ENCODE data around the gene NOTCH3. TPM values are rescaled to one million over a fixed set of nuclear protein-coding genes. Genes with fewer than 3 reads are reported as not detected.

The NOTCH3 gene
- total RNA-seq, 4 donors from 2014 or later, result 19.9 to 78.7 (median 49.1) TPM

DNA sequence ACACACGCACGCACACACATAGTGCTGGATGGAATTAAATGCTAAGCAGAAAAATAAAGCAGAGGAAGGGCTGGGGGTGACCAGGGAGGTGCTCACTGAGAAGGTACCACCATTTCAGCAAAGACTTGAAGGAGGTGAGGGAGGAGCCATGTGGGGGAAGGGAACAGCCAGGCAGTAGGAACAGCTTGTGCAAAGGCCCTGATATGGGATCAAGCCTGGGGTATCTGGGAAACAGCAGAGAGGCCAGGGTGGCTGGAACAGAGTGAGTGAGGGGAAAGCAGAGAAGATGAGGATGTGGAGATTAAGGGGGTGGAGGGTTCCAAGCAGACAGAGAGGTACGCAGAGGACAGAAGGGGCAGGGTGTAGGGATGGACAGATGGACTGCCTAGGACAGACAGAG is 25.2 kb downstream of the NOTCH3 start:
- TF ChIP-seq, protein P1, sequence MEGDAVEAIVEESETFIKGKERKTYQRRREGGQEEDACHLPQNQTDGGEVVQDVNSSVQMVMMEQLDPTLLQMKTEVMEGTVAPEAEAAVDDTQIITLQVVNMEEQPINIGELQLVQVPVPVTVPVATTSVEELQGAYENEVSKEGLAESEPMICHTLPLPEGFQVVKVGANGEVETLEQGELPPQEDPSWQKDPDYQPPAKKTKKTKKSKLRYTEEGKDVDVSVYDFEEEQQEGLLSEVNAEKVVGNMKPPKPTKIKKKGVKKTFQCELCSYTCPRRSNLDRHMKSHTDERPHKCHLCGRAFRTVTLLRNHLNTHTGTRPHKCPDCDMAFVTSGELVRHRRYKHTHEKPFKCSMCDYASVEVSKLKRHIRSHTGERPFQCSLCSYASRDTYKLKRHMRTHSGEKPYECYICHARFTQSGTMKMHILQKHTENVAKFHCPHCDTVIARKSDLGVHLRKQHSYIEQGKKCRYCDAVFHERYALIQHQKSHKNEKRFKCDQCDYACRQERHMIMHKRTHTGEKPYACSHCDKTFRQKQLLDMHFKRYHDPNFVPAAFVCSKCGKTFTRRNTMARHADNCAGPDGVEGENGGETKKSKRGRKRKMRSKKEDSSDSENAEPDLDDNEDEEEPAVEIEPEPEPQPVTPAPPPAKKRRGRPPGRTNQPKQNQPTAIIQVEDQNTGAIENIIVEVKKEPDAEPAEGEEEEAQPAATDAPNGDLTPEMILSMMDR (IDR thresholded peaks at IDR 0.05), result no peak
- no peak for TF ChIP-seq POLR2AphosphoS5 (IDR thresholded peaks at IDR 0.05)
- TF ChIP-seq EP300 (IDR thresholded peaks at IDR 0.05), result no peak
- no peak for TF ChIP-seq POLR2A (IDR thresholded peaks at IDR 0.05; ENCODE audit: low read depth)
- intact Hi-C loops (cut with DNase I), result loop anchor here (5.0 to 10.0 kb wide), 2 partner anchors 77 to 279 kb away; no protein-coding TSS in a partner anchor

DNA sequence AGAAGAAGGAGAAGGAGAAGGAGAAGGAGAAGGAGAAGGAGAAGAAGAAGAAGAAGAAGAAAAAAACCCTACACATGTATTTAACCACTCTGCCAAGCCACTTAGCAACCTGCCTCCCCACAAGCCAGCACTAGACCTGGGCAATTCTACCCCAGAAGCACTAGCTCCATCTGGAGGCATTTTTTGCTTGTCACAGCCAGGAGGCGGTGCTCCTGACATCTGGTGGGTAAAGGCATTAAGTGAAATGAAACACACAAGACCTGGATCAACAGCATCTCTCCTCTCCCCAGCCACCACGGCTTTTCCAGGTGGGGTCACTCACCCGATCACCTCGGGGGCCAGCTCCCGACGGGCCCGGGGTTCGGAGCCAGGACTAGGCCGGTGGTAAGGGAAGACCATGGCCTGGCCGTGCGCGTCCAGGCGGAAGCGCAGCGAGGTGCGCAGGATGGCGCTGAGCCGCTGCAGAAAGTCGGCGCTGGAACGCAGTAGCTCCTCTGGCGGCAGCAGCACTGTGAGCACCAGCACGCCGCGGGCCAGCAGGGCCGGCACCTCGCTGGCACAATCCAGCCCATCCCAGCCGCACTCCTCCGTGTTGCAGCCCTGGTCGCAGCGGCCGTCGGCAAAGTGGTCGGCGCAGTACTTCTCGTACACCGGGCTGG is 26.9 kb downstream of the NOTCH3 start:
- DNase-seq (ENCODE audit: extremely low spot score), result no peak
- WGBS, result 95% methylated on average over 30 of the region's 37 CpGs
- Histone ChIP-seq H3K27me3 (peaks cover 0 to 27% (median 4%) of the 10 kb centered on the region in 4 donors), H3K36me3 (peaks cover 0 to 10% (median 0%) of the 10 kb centered on the region in 4 donors), H3K9me3 (no peaks in the 10 kb centered on the region), H3K4me3 (no peak overlapping the region), H3K4me1 (peaks cover 5 to 12% (median 10%) of the 10 kb centered on the region in 4 donors), H3K27ac (replicated peaks in 1 of 4) (no peak overlapping the region)
- TF ChIP-seq EP300 (IDR thresholded peaks at IDR 0.05) (no peak), POLR2A (IDR thresholded peaks at IDR 0.05; ENCODE audit: low read depth) (no peak), POLR2AphosphoS5 (IDR thresholded peaks at IDR 0.05) (no peak)
- TF ChIP-seq, protein P1 (IDR thresholded peaks at IDR 0.05), result no peak
- intact Hi-C loops (cut with DNase I), result loop anchor here (10.0 kb wide), 1 partner anchor 281 kb away; no protein-coding TSS in a partner anchor

More for the DNA sequence above, 25.2 kb downstream of the NOTCH3 start:
- Histone ChIP-seq H3K36me3 (peaks cover 0 to 5% (median 0%) of the 10 kb centered on the region in 4 donors), H3K27ac (replicated peaks in 1 of 4) (no peak overlapping the region), H3K4me1 (peaks cover 5 to 12% (median 10%) of the 10 kb centered on the region in 4 donors), H3K9me3 (no peaks in the 10 kb centered on the region), H3K27me3 (peaks cover 0 to 28% (median 4%) of the 10 kb centered on the region in 4 donors), H3K4me3 (no peak overlapping the region)
- WGBS, result 95% methylated on average over 3 of the region's 3 CpGs
- no peak for DNase-seq (ENCODE audit: extremely low spot score)

DNA sequence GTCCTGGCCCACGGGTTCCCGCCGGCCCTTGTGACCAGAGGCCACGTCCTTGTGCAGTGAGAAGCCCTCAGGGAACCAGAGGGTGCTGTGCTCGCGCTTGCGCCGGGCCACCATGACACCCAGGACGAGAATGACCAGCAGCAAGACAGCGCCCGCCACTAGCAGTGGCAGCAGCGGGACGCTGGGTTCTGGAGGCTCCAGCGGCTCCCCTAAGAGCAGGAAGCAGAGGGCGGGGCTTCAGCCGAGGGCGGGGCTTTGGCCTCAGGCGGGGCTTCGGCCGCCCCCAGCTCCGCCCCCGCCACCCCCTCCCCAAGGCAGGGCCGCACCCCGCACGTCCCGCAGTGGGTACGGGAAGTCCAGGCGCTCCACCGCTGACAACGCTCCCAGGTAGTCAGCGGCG is 30.4 kb downstream of the NOTCH3 start:
- peaks cover 0 to 11% (median 3%) of the 10 kb centered on the region in 4 donors for H3K36me3 ChIP-seq
- no peak for DNase-seq (ENCODE audit: extremely low spot score)
- no peak overlapping the region for H3K27ac ChIP-seq (replicated peaks in 1 of 4)
- intact Hi-C loops (cut with DNase I), result loop anchor here (10.0 kb wide), 1 partner anchor 284 kb away; no protein-coding TSS in a partner anchor
- WGBS, result 100% methylated on average over 8 of the region's 32 CpGs
- TF ChIP-seq POLR2A (IDR thresholded peaks at IDR 0.05; ENCODE audit: low read depth), result no peak
- TF ChIP-seq POLR2AphosphoS5 (IDR thresholded peaks at IDR 0.05), result no peak
- no peak for TF ChIP-seq EP300 (IDR thresholded peaks at IDR 0.05)
- TF ChIP-seq, protein P1 (IDR thresholded peaks at IDR 0.05), result no peak
- peaks cover 0 to 14% (median 0%) of the 10 kb centered on the region in 4 donors for H3K27me3 ChIP-seq
- no peaks in the 10 kb centered on the region for H3K4me1 ChIP-seq
- H3K4me3 ChIP-seq, result no peak overlapping the region
- H3K9me3 ChIP-seq, result peaks cover 0 to 16% (median 11%) of the 10 kb centered on the region in 4 donors

DNA sequence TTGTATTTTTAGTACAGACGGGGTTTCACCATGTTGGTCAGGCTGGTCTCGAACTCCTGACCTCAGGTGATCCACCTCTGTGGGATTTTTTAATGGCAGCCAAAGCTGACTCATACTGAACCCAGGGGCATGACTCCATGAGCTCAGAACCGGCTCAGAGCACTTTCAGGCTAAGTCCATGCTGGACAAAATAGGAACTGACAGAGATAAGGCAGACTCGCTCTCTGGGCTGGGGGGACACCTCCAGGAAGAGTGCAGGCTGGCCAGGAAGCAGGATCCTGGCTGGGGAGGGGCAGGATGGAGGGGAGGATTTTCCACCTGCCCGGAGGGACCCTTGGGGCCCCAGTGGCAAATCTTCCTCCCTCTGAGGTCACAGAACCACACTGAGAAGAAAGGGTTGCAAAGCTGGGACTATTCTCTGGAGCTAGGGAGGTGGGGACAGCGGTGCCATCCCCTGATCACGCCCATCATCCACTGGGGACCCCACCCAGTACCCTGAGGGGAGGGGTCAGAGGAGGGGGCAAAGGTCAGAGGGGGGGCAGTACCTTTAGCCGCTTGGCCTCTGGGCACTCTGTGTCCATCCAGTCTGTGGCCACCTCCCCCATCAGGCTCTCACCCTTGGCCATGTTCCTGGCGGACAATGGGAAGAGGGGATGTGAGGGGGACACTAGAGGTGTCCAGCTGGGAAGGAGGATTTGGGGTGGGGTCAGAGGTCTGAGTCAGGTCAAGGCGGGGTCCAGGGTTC is 31.1 kb downstream of the NOTCH3 start:
- H3K4me3 ChIP-seq, result no peak overlapping the region
- 79% methylated on average over 10 of the region's 10 CpGs for WGBS
- peaks cover 0 to 17% (median 4%) of the 10 kb centered on the region in 4 donors for H3K36me3 ChIP-seq
- TF ChIP-seq POLR2A (IDR thresholded peaks at IDR 0.05; ENCODE audit: low read depth) (no peak), POLR2AphosphoS5 (IDR thresholded peaks at IDR 0.05) (no peak), EP300 (IDR thresholded peaks at IDR 0.05) (no peak)
- TF ChIP-seq, protein P1 (IDR thresholded peaks at IDR 0.05), result no peak
- H3K9me3 ChIP-seq, result peaks cover 0 to 21% (median 17%) of the 10 kb centered on the region in 4 donors
- H3K4me1 ChIP-seq, result no peaks in the 10 kb centered on the region
- no peak for DNase-seq (ENCODE audit: extremely low spot score)
- intact Hi-C loops (cut with DNase I), result loop anchor here (10.0 kb wide), 1 partner anchor 285 kb away; no protein-coding TSS in a partner anchor
- no peak overlapping the region for H3K27ac ChIP-seq (replicated peaks in 1 of 4)
- peaks cover 0 to 14% (median 0%) of the 10 kb centered on the region in 4 donors for H3K27me3 ChIP-seq

Measured in esophagus muscularis mucosa (tissue), 4 donors.